Liver (tissue), 3 donors: Measurements from ENCODE around the gene GTF3C6.

ENCODE experiments used
- EGR1 ChIP-seq, 2 donors: IDR thresholded peaks; 2 replicates each; pipeline ENCODE4 v1.6.1; 2016 to 2018; ENCODE audit warnings: antibody characterized with exemption in 2 of 2, low read depth in 2 of 2
- FOXA1 ChIP-seq: IDR thresholded peaks from 2 replicates; pipeline ENCODE4 v1.6.1; 2016; ENCODE audit warnings: antibody characterized with exemption
- GABPA ChIP-seq, 2 donors: IDR thresholded peaks in 1 of 2; conservative IDR thresholded peaks in 1 of 2; 2 replicates each; pipeline ENCODE4 v1.6.1; 2016; ENCODE audit warnings: antibody characterized with exemption in 2 of 2, mild to moderate bottlenecking in 1 of 2, moderate library complexity in 1 of 2
- RAD21 ChIP-seq, 2 donors: IDR thresholded peaks; 2 replicates each; pipeline ENCODE4 v1.6.1; 2016; ENCODE audit warnings: antibody characterized with exemption in 2 of 2, mild to moderate bottlenecking in 2 of 2
- YY1 ChIP-seq: IDR thresholded peaks from 2 replicates; pipeline ENCODE4 v1.6.1; 2016; ENCODE audit warnings: antibody characterized with exemption, mild to moderate bottlenecking
- TF ChIP-seq, protein P1 (sequence below): fragments of 150-350 bp; IDR thresholded peaks from 2 replicates; pipeline ENCODE4 v1.5.1; 2017; ENCODE audit warnings: improper control_type of control experiment, low read depth, low read length; ENCODE audit not compliant: missing input control
- TF ChIP-seq, protein P2 (sequence below): IDR thresholded peaks from 2 replicates; pipeline ENCODE4 v1.6.1; 2016; ENCODE audit warnings: antibody characterized with exemption, mild to moderate bottlenecking
- TF ChIP-seq, protein P3 (sequence below): IDR thresholded peaks from 2 replicates; pipeline ENCODE4 v1.6.1; 2016; ENCODE audit warnings: antibody characterized with exemption
- donor health status: healthy.
- donor health status: healthy.

DNA sequence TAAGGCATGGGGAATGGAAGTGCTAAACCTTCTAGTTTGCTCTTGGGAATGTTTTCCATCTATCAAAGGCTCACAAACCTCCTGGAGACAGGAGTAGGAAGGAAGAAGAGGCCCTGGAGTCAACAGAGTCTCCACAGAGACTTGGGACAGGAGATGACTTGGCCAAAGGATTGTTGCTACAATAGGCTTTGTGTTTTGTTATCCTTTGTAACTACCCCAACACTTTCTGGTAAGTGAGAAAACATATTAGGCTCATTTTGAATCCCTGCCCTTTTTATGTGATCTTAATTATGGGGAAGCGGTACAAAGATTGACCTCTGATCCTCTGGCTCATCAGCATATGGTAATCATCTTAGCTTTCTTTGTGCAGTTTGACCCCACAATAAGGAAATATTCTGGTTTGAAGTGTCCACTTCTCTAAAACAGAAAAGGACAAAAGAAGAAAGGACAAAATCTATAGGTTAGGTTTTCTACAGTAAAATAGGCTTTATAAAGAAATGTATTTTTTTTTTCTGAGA lies 24.1 kb upstream of the GTF3C6 start:
- no peak for TF ChIP-seq RAD21 (IDR thresholded peaks at IDR 0.05)
- TF ChIP-seq, protein P1, sequence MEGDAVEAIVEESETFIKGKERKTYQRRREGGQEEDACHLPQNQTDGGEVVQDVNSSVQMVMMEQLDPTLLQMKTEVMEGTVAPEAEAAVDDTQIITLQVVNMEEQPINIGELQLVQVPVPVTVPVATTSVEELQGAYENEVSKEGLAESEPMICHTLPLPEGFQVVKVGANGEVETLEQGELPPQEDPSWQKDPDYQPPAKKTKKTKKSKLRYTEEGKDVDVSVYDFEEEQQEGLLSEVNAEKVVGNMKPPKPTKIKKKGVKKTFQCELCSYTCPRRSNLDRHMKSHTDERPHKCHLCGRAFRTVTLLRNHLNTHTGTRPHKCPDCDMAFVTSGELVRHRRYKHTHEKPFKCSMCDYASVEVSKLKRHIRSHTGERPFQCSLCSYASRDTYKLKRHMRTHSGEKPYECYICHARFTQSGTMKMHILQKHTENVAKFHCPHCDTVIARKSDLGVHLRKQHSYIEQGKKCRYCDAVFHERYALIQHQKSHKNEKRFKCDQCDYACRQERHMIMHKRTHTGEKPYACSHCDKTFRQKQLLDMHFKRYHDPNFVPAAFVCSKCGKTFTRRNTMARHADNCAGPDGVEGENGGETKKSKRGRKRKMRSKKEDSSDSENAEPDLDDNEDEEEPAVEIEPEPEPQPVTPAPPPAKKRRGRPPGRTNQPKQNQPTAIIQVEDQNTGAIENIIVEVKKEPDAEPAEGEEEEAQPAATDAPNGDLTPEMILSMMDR, result no peak
- TF ChIP-seq EGR1 (IDR thresholded peaks at IDR 0.05; ENCODE audit: low read depth in 2 of 2), result no peak
- no peak for TF ChIP-seq YY1
- TF ChIP-seq, protein P2, sequence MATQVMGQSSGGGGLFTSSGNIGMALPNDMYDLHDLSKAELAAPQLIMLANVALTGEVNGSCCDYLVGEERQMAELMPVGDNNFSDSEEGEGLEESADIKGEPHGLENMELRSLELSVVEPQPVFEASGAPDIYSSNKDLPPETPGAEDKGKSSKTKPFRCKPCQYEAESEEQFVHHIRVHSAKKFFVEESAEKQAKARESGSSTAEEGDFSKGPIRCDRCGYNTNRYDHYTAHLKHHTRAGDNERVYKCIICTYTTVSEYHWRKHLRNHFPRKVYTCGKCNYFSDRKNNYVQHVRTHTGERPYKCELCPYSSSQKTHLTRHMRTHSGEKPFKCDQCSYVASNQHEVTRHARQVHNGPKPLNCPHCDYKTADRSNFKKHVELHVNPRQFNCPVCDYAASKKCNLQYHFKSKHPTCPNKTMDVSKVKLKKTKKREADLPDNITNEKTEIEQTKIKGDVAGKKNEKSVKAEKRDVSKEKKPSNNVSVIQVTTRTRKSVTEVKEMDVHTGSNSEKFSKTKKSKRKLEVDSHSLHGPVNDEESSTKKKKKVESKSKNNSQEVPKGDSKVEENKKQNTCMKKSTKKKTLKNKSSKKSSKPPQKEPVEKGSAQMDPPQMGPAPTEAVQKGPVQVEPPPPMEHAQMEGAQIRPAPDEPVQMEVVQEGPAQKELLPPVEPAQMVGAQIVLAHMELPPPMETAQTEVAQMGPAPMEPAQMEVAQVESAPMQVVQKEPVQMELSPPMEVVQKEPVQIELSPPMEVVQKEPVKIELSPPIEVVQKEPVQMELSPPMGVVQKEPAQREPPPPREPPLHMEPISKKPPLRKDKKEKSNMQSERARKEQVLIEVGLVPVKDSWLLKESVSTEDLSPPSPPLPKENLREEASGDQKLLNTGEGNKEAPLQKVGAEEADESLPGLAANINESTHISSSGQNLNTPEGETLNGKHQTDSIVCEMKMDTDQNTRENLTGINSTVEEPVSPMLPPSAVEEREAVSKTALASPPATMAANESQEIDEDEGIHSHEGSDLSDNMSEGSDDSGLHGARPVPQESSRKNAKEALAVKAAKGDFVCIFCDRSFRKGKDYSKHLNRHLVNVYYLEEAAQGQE, result no peak
- TF ChIP-seq FOXA1, result no peak
- TF ChIP-seq, protein P3, sequence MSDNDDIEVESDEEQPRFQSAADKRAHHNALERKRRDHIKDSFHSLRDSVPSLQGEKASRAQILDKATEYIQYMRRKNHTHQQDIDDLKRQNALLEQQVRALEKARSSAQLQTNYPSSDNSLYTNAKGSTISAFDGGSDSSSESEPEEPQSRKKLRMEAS, result no peak
- no peak for TF ChIP-seq GABPA (IDR thresholded peaks at IDR 0.05 in 1 of 2, conservative IDR thresholded peaks at IDR 0.05 in 1 of 2)
